Jurkat, Clone E6-1 (cell line): ENCODE data around the gene RGS7.
"Not testable (repeated sequence)": the region's sequence is repeated elsewhere in the genome, so short reads cannot be mapped to it uniquely, and the experiment has no call there.

Source experiments
- DNase-seq: peaks from one replicate; pipeline ENCODE4 v3.0.0-alpha.2; 2011; ENCODE audit warnings: low read depth, low spot score
- H3K4me3 ChIP-seq: 2 replicates; pipeline ENCODE4 v1.5.1; 2011; ENCODE audit warnings: mild to moderate bottlenecking, low read length, control low read depth, moderate library complexity

RGS7 gene

GRCh38 chr1:241048622-241049021, 308.4 kb downstream of the RGS7 start:
- no peak overlapping the region for H3K4me3 ChIP-seq
- no peak for DNase-seq

- no peak overlapping the region for H3K4me3 ChIP-seq
- DNase-seq = no peak
Observed at GRCh38 chr1:241045659-241046058, 311.3 kb downstream of the RGS7 start.

GRCh38 chr1:241034203-241034936, 322.6 kb downstream of the RGS7 start:
- DNase-seq = no peak

GRCh38 chr1:241024834-241025233, 332.2 kb downstream of the RGS7 start:
- DNase-seq = no peak
- no peak overlapping the region for H3K4me3 ChIP-seq

More at GRCh38 chr1:241034203-241034936, 322.6 kb downstream of the RGS7 start:
- no peak overlapping the region for H3K4me3 ChIP-seq

- no peak overlapping the region for H3K4me3 ChIP-seq
- DNase-seq = no peak
Observed at GRCh38 chr1:241022366-241022765, 334.6 kb downstream of the RGS7 start.

- DNase-seq = no peak
- no peak overlapping the region for H3K4me3 ChIP-seq
Observed at GRCh38 chr1:241020851-241021697, 335.9 kb downstream of the RGS7 start.

GRCh38 chr1:241012708-241013340, 344.2 kb downstream of the RGS7 start:
- no peak overlapping the region for H3K4me3 ChIP-seq
- no peak for DNase-seq

GRCh38 chr1:241007668-241008067, 349.3 kb downstream of the RGS7 start:
- DNase-seq = no peak
- H3K4me3 ChIP-seq = no peak overlapping the region

GRCh38 chr1:240999826-241000225, 357.2 kb downstream of the RGS7 start:
- no peak for DNase-seq
- H3K4me3 ChIP-seq = no peak overlapping the region

- H3K4me3 ChIP-seq = no peak overlapping the region
- DNase-seq = no peak
Observed at GRCh38 chr1:240998441-240999015, 358.5 kb downstream of the RGS7 start.

GRCh38 chr1:240998024-240998423, 359.0 kb downstream of the RGS7 start:
- no peak for DNase-seq
- H3K4me3 ChIP-seq = no peak overlapping the region

- DNase-seq = no peak
- H3K4me3 ChIP-seq = no peak overlapping the region
Observed at GRCh38 chr1:240993004-240993403, 364.0 kb downstream of the RGS7 start.

- no peak overlapping the region for H3K4me3 ChIP-seq
- DNase-seq = no peak
Observed at GRCh38 chr1:240991230-240991629, 365.8 kb downstream of the RGS7 start.

GRCh38 chr1:240987928-240988327, 369.1 kb downstream of the RGS7 start:
- DNase-seq = no peak
- no peak overlapping the region for H3K4me3 ChIP-seq

- no peak overlapping the region for H3K4me3 ChIP-seq
- no peak for DNase-seq
Observed at GRCh38 chr1:240985081-240985480, 371.9 kb downstream of the RGS7 start.

- DNase-seq = no peak
- H3K4me3 ChIP-seq = no peak overlapping the region
Observed at GRCh38 chr1:240980342-240980741, 376.7 kb downstream of the RGS7 start.

GRCh38 chr1:240976685-240977084, 380.3 kb downstream of the RGS7 start:
- no peak overlapping the region for H3K4me3 ChIP-seq
- DNase-seq = no peak

GRCh38 chr1:240973875-240974274, 383.1 kb downstream of the RGS7 start:
- no peak for DNase-seq
- no peak overlapping the region for H3K4me3 ChIP-seq

- H3K4me3 ChIP-seq, DNase-seq: not testable (repeated sequence)
Observed at GRCh38 chr1:240972059-240972458, 384.9 kb downstream of the RGS7 start.

- DNase-seq = no peak
- no peak overlapping the region for H3K4me3 ChIP-seq
Observed at GRCh38 chr1:240970253-240970652, 386.8 kb downstream of the RGS7 start.
